ENCODE results near the gene PTP4A2.

The PTP4A2 gene

GRCh38 chr1:31938184-31938975, at the start of gene PTP4A2:
PTP4A2 (minus strand) TSS chr1:31938368; CDS start chr1:31919065, 19,303 bp downstream.
- H3K36me3 ChIP-seq (ENCODE audit: control insufficient read depth, insufficient read depth, low read length), result no peaks in the 10 kb centered on the region; the same call in 1 of the 2 replicates
- peaks cover 31% of the 10 kb centered on the region for H3K4me1 ChIP-seq (ENCODE audit: control insufficient read depth, insufficient read depth, low read length)
- H3K9me3 ChIP-seq (ENCODE audit: control insufficient read depth, insufficient read depth, low read length), result no peaks in the 10 kb centered on the region
- peak within 1 kb of the TSS; percentile 87 for H3K27ac ChIP-seq (ENCODE audit: low read depth, low read length)
- H3K27me3 ChIP-seq (ENCODE audit: control insufficient read depth, insufficient read depth, low read length), result 0 out of 2 replicates have a peak, but pooled peaks cover 3% of the 10 kb centered on the region
- peak within 1 kb of the TSS; percentile 79 for H3K9ac ChIP-seq (ENCODE audit: low read depth, low read length)
- H3K4me3 ChIP-seq (ENCODE audit: low read depth, low read length), result peak within 1 kb of the TSS; percentile 99

GRCh38 chr1:31987135-31987619, 49.0 kb upstream of the PTP4A2 start:
- Histone ChIP-seq H3K27ac (ENCODE audit: low read depth, low read length) (no peak overlapping the region), H3K36me3 (ENCODE audit: control insufficient read depth, insufficient read depth, low read length) (no peaks in the 10 kb centered on the region), H3K4me1 (ENCODE audit: control insufficient read depth, insufficient read depth, low read length) (peaks cover 12% of the 10 kb centered on the region), H3K9me3 (ENCODE audit: control insufficient read depth, insufficient read depth, low read length) (no peaks in the 10 kb centered on the region), H3K9ac (ENCODE audit: low read depth, low read length) (no peak overlapping the region), H3K27me3 (ENCODE audit: control insufficient read depth, insufficient read depth, low read length) (no peaks in the 10 kb centered on the region), H3K4me3 (ENCODE audit: low read depth, low read length) (no peak overlapping the region)

- no peak overlapping the region for H3K4me3 ChIP-seq (ENCODE audit: low read depth, low read length)
- H3K9me3 ChIP-seq (ENCODE audit: control insufficient read depth, insufficient read depth, low read length), result no peaks in the 10 kb centered on the region
- peaks cover 12% of the 10 kb centered on the region for H3K4me1 ChIP-seq (ENCODE audit: control insufficient read depth, insufficient read depth, low read length)
- no peak overlapping the region for H3K9ac ChIP-seq (ENCODE audit: low read depth, low read length)
- H3K36me3 ChIP-seq (ENCODE audit: control insufficient read depth, insufficient read depth, low read length), result no peaks in the 10 kb centered on the region
- no peaks in the 10 kb centered on the region for H3K27me3 ChIP-seq (ENCODE audit: control insufficient read depth, insufficient read depth, low read length)
- H3K27ac ChIP-seq (ENCODE audit: low read depth, low read length), result no peak overlapping the region
Observed at GRCh38 chr1:31985430-31985829, 47.3 kb upstream of the PTP4A2 start.

- peaks cover 12% of the 10 kb centered on the region for H3K4me1 ChIP-seq (ENCODE audit: control insufficient read depth, insufficient read depth, low read length)
- H3K9ac ChIP-seq (ENCODE audit: low read depth, low read length), result no peak overlapping the region
- H3K9me3 ChIP-seq (ENCODE audit: control insufficient read depth, insufficient read depth, low read length), result no peaks in the 10 kb centered on the region
- H3K27ac ChIP-seq (ENCODE audit: low read depth, low read length), result no peak overlapping the region
- no peaks in the 10 kb centered on the region for H3K27me3 ChIP-seq (ENCODE audit: control insufficient read depth, insufficient read depth, low read length)
- no peak overlapping the region for H3K4me3 ChIP-seq (ENCODE audit: low read depth, low read length)
- no peaks in the 10 kb centered on the region for H3K36me3 ChIP-seq (ENCODE audit: control insufficient read depth, insufficient read depth, low read length)
Observed at GRCh38 chr1:31984419-31985347, 46.5 kb upstream of the PTP4A2 start.

GRCh38 chr1:31981972-31982371, 43.8 kb upstream of the PTP4A2 start:
- no peak overlapping the region for H3K27ac ChIP-seq (ENCODE audit: low read depth, low read length)
- peaks cover 4% of the 10 kb centered on the region for H3K4me1 ChIP-seq (ENCODE audit: control insufficient read depth, insufficient read depth, low read length)
- H3K9me3 ChIP-seq (ENCODE audit: control insufficient read depth, insufficient read depth, low read length), result no peaks in the 10 kb centered on the region
- H3K4me3 ChIP-seq (ENCODE audit: low read depth, low read length), result no peak overlapping the region
- H3K36me3 ChIP-seq (ENCODE audit: control insufficient read depth, insufficient read depth, low read length), result no peaks in the 10 kb centered on the region
- no peak overlapping the region for H3K9ac ChIP-seq (ENCODE audit: low read depth, low read length)
- no peaks in the 10 kb centered on the region for H3K27me3 ChIP-seq (ENCODE audit: control insufficient read depth, insufficient read depth, low read length)

- Histone ChIP-seq H3K27ac (ENCODE audit: low read depth, low read length) (no peak overlapping the region), H3K36me3 (ENCODE audit: control insufficient read depth, insufficient read depth, low read length) (no peaks in the 10 kb centered on the region), H3K9ac (ENCODE audit: low read depth, low read length) (no peak overlapping the region), H3K9me3 (ENCODE audit: control insufficient read depth, insufficient read depth, low read length) (no peaks in the 10 kb centered on the region), H3K4me1 (ENCODE audit: control insufficient read depth, insufficient read depth, low read length) (no peaks in the 10 kb centered on the region), H3K4me3 (ENCODE audit: low read depth, low read length) (no peak overlapping the region), H3K27me3 (ENCODE audit: control insufficient read depth, insufficient read depth, low read length) (no peaks in the 10 kb centered on the region)
Observed at GRCh38 chr1:31981456-31981839, 43.3 kb upstream of the PTP4A2 start.

GRCh38 chr1:31980835-31981455, 42.8 kb upstream of the PTP4A2 start:
- Histone ChIP-seq H3K27me3 (ENCODE audit: control insufficient read depth, insufficient read depth, low read length) (no peaks in the 10 kb centered on the region), H3K4me1 (ENCODE audit: control insufficient read depth, insufficient read depth, low read length) (no peaks in the 10 kb centered on the region), H3K27ac (ENCODE audit: low read depth, low read length) (no peak overlapping the region), H3K4me3 (ENCODE audit: low read depth, low read length) (no peak overlapping the region), H3K9ac (ENCODE audit: low read depth, low read length) (no peak overlapping the region), H3K36me3 (ENCODE audit: control insufficient read depth, insufficient read depth, low read length) (no peaks in the 10 kb centered on the region), H3K9me3 (ENCODE audit: control insufficient read depth, insufficient read depth, low read length) (no peaks in the 10 kb centered on the region)

GRCh38 chr1:31978843-31979400, 40.8 kb upstream of the PTP4A2 start:
- Histone ChIP-seq H3K27ac (ENCODE audit: low read depth, low read length) (no peak overlapping the region), H3K9ac (ENCODE audit: low read depth, low read length) (no peak overlapping the region)

GRCh38 chr1:31977385-31978131, 39.4 kb upstream of the PTP4A2 start:
- H3K36me3 ChIP-seq (ENCODE audit: control insufficient read depth, insufficient read depth, low read length), result no peaks in the 10 kb centered on the region
- no peaks in the 10 kb centered on the region for H3K9me3 ChIP-seq (ENCODE audit: control insufficient read depth, insufficient read depth, low read length)
- no peaks in the 10 kb centered on the region for H3K4me1 ChIP-seq (ENCODE audit: control insufficient read depth, insufficient read depth, low read length)
- no peak overlapping the region for H3K9ac ChIP-seq (ENCODE audit: low read depth, low read length)
- no peak overlapping the region for H3K4me3 ChIP-seq (ENCODE audit: low read depth, low read length)
- no peaks in the 10 kb centered on the region for H3K27me3 ChIP-seq (ENCODE audit: control insufficient read depth, insufficient read depth, low read length)
- no peak overlapping the region for H3K27ac ChIP-seq (ENCODE audit: low read depth, low read length)

More at GRCh38 chr1:31978843-31979400, 40.8 kb upstream of the PTP4A2 start:
- no peaks in the 10 kb centered on the region for H3K36me3 ChIP-seq (ENCODE audit: control insufficient read depth, insufficient read depth, low read length)
- no peaks in the 10 kb centered on the region for H3K4me1 ChIP-seq (ENCODE audit: control insufficient read depth, insufficient read depth, low read length)
- H3K27me3 ChIP-seq (ENCODE audit: control insufficient read depth, insufficient read depth, low read length), result no peaks in the 10 kb centered on the region
- H3K4me3 ChIP-seq (ENCODE audit: low read depth, low read length), result no peak overlapping the region
- no peaks in the 10 kb centered on the region for H3K9me3 ChIP-seq (ENCODE audit: control insufficient read depth, insufficient read depth, low read length)

GRCh38 chr1:31976401-31976800, 38.2 kb upstream of the PTP4A2 start:
- H3K4me1 ChIP-seq (ENCODE audit: control insufficient read depth, insufficient read depth, low read length), result no peaks in the 10 kb centered on the region
- H3K27ac ChIP-seq (ENCODE audit: low read depth, low read length), result no peak overlapping the region
- H3K36me3 ChIP-seq (ENCODE audit: control insufficient read depth, insufficient read depth, low read length), result no peaks in the 10 kb centered on the region
- no peak overlapping the region for H3K4me3 ChIP-seq (ENCODE audit: low read depth, low read length)
- H3K9me3 ChIP-seq (ENCODE audit: control insufficient read depth, insufficient read depth, low read length), result no peaks in the 10 kb centered on the region
- H3K9ac ChIP-seq (ENCODE audit: low read depth, low read length), result no peak overlapping the region
- H3K27me3 ChIP-seq (ENCODE audit: control insufficient read depth, insufficient read depth, low read length), result no peaks in the 10 kb centered on the region

All from HUES48 (cell line).